ENCODE data around the gene PKD1L1.
A peak's percentile ranks its signal among the peaks of the same experiment; 100 is the strongest.

Gene PKD1L1

GRCh38 chr7:47875998-47876744 is 72.1 kb downstream of the PKD1L1 start:
- DNase-seq (ENCODE audit: low spot score): no peak

- DNase-seq (ENCODE audit: low spot score): no peak
These were observed 72.9 kb downstream of the PKD1L1 start for GRCh38 chr7:47875406-47875805.

GRCh38 chr7:47873762-47874161 is 74.5 kb downstream of the PKD1L1 start:
- DNase-seq (ENCODE audit: low spot score): peak; percentile 22

- no peak for DNase-seq (ENCODE audit: low spot score)
These were observed 81.0 kb downstream of the PKD1L1 start for GRCh38 chr7:47867286-47867685.

- DNase-seq (ENCODE audit: low spot score): no peak
These were observed 82.1 kb downstream of the PKD1L1 start for GRCh38 chr7:47866120-47866519.

- DNase-seq (ENCODE audit: low spot score): no peak
These were observed 95.7 kb downstream of the PKD1L1 start for GRCh38 chr7:47852330-47853245.

- peak; percentile 6 for DNase-seq (ENCODE audit: low spot score)
These were observed 101.1 kb downstream of the PKD1L1 start for GRCh38 chr7:47847207-47847606.

- peak; percentile 67 for DNase-seq (ENCODE audit: low spot score)
These were observed 102.0 kb downstream of the PKD1L1 start for GRCh38 chr7:47846138-47846836.

GRCh38 chr7:47844311-47844710 is 104.0 kb downstream of the PKD1L1 start:
- DNase-seq (ENCODE audit: low spot score): no peak

GRCh38 chr7:47843291-47843690 is 105.0 kb downstream of the PKD1L1 start:
- DNase-seq (ENCODE audit: low spot score): no peak

GRCh38 chr7:47839381-47839780 is 108.9 kb downstream of the PKD1L1 start:
- no peak for DNase-seq (ENCODE audit: low spot score)

- DNase-seq (ENCODE audit: low spot score): no peak
These were observed 110.4 kb downstream of the PKD1L1 start for GRCh38 chr7:47837826-47838225.

GRCh38 chr7:47836503-47837202 is 111.6 kb downstream of the PKD1L1 start:
- DNase-seq (ENCODE audit: low spot score): no peak

- no peak for DNase-seq (ENCODE audit: low spot score)
These were observed 112.2 kb downstream of the PKD1L1 start for GRCh38 chr7:47836080-47836479.

GRCh38 chr7:47833211-47833610 is 115.1 kb downstream of the PKD1L1 start:
- no peak for DNase-seq (ENCODE audit: low spot score)

GRCh38 chr7:47832105-47832715 is 116.1 kb downstream of the PKD1L1 start:
- DNase-seq (ENCODE audit: low spot score): no peak

- no peak for DNase-seq (ENCODE audit: low spot score)
These were observed 118.3 kb downstream of the PKD1L1 start for GRCh38 chr7:47830015-47830414.

GRCh38 chr7:47827871-47828270 is 120.4 kb downstream of the PKD1L1 start:
- DNase-seq (ENCODE audit: low spot score): no peak

- DNase-seq (ENCODE audit: low spot score): no peak
These were observed 120.9 kb downstream of the PKD1L1 start for GRCh38 chr7:47827351-47827756.

- DNase-seq (ENCODE audit: low spot score): no peak
These were observed 121.5 kb downstream of the PKD1L1 start for GRCh38 chr7:47826754-47827153.

GRCh38 chr7:47819607-47819920 is 128.7 kb downstream of the PKD1L1 start:
- no peak for DNase-seq (ENCODE audit: low spot score)
